Neural cell (in vitro differentiated cells): ENCODE measurements around the gene RAF1.

ENCODE experiments used
- EP300 ChIP-seq: fragments of 450-650 bp; conservative IDR thresholded peaks from 2 replicates; pipeline ENCODE4 v1.6.1; 2014; ENCODE audit warnings: antibody characterized with exemption, mild to moderate bottlenecking, moderate library complexity; ENCODE audit not compliant: poor library complexity, severe bottlenecking
- POLR2AphosphoS5 ChIP-seq: IDR thresholded peaks from 2 replicates; pipeline ENCODE4 v1.6.1; 2012
- SMC3 ChIP-seq: fragments of 450-650 bp; conservative IDR thresholded peaks from 2 replicates; pipeline ENCODE4 v1.6.1; 2014; ENCODE audit warnings: antibody characterized with exemption, mild to moderate bottlenecking, moderate library complexity; ENCODE audit not compliant: poor library complexity
- TF ChIP-seq, protein P1 (sequence below): fragments of 450-650 bp; IDR thresholded peaks from 2 replicates; pipeline ENCODE4 v1.5.1; 2014; ENCODE audit warnings: antibody characterized with exemption, mild to moderate bottlenecking, moderate library complexity; ENCODE audit not compliant: poor library complexity, severe bottlenecking

DNA sequence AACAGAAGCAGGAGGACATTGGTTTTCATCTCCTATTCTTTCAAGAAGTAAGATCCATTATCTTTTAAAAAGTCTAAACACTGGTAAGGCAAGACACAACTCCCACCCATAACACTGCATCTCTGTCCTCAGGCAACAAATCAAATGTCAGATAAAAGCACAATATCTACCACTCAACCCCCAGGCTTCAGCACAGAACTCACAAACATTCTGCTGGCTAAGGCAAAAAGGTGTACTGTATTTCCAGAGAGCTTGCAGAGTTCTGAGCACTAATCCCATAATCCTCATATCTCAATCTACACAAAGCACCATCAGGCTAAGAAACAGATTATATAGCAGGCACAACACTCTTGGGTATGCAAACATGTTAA is 20.9 kb downstream of the RAF1 start:
- TF ChIP-seq EP300, result no peak
- TF ChIP-seq, protein P1, sequence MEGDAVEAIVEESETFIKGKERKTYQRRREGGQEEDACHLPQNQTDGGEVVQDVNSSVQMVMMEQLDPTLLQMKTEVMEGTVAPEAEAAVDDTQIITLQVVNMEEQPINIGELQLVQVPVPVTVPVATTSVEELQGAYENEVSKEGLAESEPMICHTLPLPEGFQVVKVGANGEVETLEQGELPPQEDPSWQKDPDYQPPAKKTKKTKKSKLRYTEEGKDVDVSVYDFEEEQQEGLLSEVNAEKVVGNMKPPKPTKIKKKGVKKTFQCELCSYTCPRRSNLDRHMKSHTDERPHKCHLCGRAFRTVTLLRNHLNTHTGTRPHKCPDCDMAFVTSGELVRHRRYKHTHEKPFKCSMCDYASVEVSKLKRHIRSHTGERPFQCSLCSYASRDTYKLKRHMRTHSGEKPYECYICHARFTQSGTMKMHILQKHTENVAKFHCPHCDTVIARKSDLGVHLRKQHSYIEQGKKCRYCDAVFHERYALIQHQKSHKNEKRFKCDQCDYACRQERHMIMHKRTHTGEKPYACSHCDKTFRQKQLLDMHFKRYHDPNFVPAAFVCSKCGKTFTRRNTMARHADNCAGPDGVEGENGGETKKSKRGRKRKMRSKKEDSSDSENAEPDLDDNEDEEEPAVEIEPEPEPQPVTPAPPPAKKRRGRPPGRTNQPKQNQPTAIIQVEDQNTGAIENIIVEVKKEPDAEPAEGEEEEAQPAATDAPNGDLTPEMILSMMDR, result no peak
- TF ChIP-seq POLR2AphosphoS5, result no peak
- no peak for TF ChIP-seq SMC3
